SH-SY5Y (cell line): ENCODE results near the gene ERGIC1.

Experiments
- GATA2 ChIP-seq: IDR thresholded peaks from 2 replicates; pipeline ENCODE4 v1.6.1; 2011; ENCODE audit warnings: mild to moderate bottlenecking, low read depth, low read length
- GATA3 ChIP-seq: IDR thresholded peaks from 2 replicates; pipeline ENCODE4 v1.6.1; 2011; ENCODE audit warnings: low read depth, mild to moderate bottlenecking, low read length, moderate library complexity

- no peak for TF ChIP-seq GATA3
- TF ChIP-seq GATA2, result no peak
Observed at GRCh38 chr5:172994405-172994804, 160.4 kb downstream of the ERGIC1 start.
